OCI-LY3 (cell line): Measurements from ENCODE around the gene CGN.

Experiments
- H2AFZ ChIP-seq: fragments of 200-600, 300-600 bp; shearing (Covaris generic); 2 replicates; pipeline ENCODE4 v1.6.0; 2014; ENCODE audit warnings: antibody characterized with exemption, low read depth, low read length
- H3K27ac ChIP-seq: fragments of 200-600, 300-600 bp; sonication (generic); 2 replicates; pipeline ENCODE4 v1.5.1; 2014; ENCODE audit warnings: mild to moderate bottlenecking, low read length, moderate library complexity, mixed read lengths
- H3K27me3 ChIP-seq: fragments of 200-600, 300-600 bp; sonication (generic); 2 replicates; pipeline ENCODE4 v1.6.1; 2014; ENCODE audit warnings: low read depth, low read length, mixed read lengths
- H3K36me3 ChIP-seq: fragments of 200-600, 300-600 bp; sonication (generic); replicated peaks from 2 replicates; pipeline ENCODE3; 2014; ENCODE audit warnings: low read depth, low read length, mixed read lengths
- H3K4me1 ChIP-seq: fragments of 300-600, 200-600 bp; sonication (generic); 2 replicates; pipeline ENCODE4 v1.6.1; 2014; ENCODE audit warnings: low read length, mixed read lengths
- H3K4me2 ChIP-seq: fragments of 200-600, 300-600 bp; sonication (generic); 2 replicates; pipeline ENCODE4 v1.6.1; 2014; ENCODE audit warnings: low read length, mixed read lengths
- H3K4me3 ChIP-seq: fragments of 300-600, 200-600 bp; sonication (generic); 2 replicates; pipeline ENCODE4 v1.5.1; 2014; ENCODE audit warnings: antibody characterized with exemption, mild to moderate bottlenecking, low read length, moderate library complexity
- H3K79me2 ChIP-seq: fragments of 300-600, 200-600 bp; shearing (Covaris generic); 2 replicates; pipeline ENCODE4 v1.6.1; 2014; ENCODE audit warnings: mild to moderate bottlenecking, low read length, mixed read lengths
- H3K9ac ChIP-seq: fragments of 300-600, 200-600 bp; shearing (Covaris generic); 2 replicates; pipeline ENCODE4 v1.6.0; 2014; ENCODE audit warnings: mild to moderate bottlenecking, low read length, moderate library complexity
- H3K9me3 ChIP-seq: fragments of 200-600, 300-600 bp; shearing (Covaris generic); 2 replicates; pipeline ENCODE4 v1.6.1; 2014; ENCODE audit warnings: low read length, mixed read lengths; ENCODE audit not compliant: insufficient read depth
- H4K20me1 ChIP-seq: fragments of 200-600, 300-600 bp; sonication (generic); 2 replicates; pipeline ENCODE4 v1.6.1; 2016; ENCODE audit warnings: low read length, mixed read lengths; ENCODE audit not compliant: insufficient read depth
- EZH2phosphoT487 ChIP-seq: fragments of 200-600 bp; shearing (Covaris generic); IDR thresholded peaks from 2 replicates; pipeline ENCODE4 v1.6.1; 2018; ENCODE audit warnings: antibody characterized with exemption, mixed run types, low read depth
- TF ChIP-seq, protein P1 (sequence below): fragments of 200-600, 300-600 bp; sonication (generic); IDR thresholded peaks from 2 replicates; pipeline ENCODE4 v1.5.1; 2014; ENCODE audit warnings: antibody characterized with exemption, low read length, low read depth

The CGN gene

DNA sequence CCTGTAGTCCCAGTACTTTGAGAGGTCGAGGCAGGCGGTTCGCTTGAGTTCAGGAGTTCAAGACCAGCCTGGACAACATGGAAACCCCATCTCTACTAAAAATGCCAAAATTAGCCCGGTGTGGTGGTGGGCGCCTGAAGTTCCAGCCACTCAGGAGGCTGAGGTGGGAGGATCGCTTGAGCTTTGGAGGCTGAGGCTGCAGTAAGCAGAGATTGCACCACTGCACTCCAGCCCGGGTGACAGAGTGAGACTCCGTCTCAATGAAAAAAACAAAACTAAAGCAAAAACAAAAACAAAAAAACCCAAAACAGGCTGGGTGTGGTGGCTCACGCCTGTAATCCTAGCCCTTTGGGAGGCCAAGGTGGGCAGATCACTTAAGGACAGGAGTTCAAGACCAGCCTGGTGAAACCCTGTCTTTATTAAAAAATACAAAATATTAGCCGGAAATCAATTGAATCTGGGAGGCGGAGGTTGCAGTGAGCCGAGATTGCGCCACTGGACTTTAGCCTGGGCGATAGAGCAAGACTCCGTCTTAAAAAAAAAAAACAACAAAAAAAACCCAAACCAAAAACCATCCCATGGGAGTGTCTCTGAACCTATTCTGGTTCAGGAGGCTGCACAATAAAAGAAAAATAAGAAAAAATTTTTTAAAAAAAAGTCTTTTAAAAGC is 1.7 kb upstream of the CGN start:
- Histone ChIP-seq H3K79me2 (no peaks in the 10 kb centered on the region), H3K9ac (no peak overlapping the region), H3K4me1 (peaks cover 24% of the 10 kb centered on the region), H3K4me3 (no peak overlapping the region), H3K9me3 (no peaks in the 10 kb centered on the region), H3K27ac (no peak overlapping the region), H2AFZ (no peak overlapping the region), H4K20me1 (no peaks in the 10 kb centered on the region), H3K27me3 (peaks cover 18% of the 10 kb centered on the region), H3K4me2 (no peak overlapping the region), H3K36me3 (no peaks in the 10 kb centered on the region)
- TF ChIP-seq, protein P1, sequence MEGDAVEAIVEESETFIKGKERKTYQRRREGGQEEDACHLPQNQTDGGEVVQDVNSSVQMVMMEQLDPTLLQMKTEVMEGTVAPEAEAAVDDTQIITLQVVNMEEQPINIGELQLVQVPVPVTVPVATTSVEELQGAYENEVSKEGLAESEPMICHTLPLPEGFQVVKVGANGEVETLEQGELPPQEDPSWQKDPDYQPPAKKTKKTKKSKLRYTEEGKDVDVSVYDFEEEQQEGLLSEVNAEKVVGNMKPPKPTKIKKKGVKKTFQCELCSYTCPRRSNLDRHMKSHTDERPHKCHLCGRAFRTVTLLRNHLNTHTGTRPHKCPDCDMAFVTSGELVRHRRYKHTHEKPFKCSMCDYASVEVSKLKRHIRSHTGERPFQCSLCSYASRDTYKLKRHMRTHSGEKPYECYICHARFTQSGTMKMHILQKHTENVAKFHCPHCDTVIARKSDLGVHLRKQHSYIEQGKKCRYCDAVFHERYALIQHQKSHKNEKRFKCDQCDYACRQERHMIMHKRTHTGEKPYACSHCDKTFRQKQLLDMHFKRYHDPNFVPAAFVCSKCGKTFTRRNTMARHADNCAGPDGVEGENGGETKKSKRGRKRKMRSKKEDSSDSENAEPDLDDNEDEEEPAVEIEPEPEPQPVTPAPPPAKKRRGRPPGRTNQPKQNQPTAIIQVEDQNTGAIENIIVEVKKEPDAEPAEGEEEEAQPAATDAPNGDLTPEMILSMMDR, result no peak
- TF ChIP-seq EZH2phosphoT487, result no peak

DNA sequence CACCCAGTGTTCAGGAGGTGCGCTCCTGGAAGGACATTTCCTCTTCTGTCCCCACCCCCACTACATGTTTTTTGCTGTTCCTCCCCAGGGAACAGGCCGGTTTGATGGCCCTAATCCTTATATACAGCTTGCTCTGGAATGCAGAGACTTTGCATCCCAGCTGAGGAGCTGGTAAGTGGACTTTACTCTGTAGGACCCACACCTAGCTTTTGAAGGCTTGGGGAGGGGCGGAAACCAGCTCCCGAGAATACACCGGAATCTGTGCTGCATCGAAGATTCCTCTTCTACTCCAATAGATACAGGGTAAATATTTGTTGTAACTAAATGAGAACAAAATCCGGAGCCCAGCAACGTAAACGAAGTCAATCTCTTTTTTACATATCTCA is 1.2 kb upstream of the CGN start:
- Histone ChIP-seq H3K79me2 (no peaks in the 10 kb centered on the region), H3K9ac (no peak overlapping the region), H3K36me3 (no peaks in the 10 kb centered on the region), H3K27me3 (peaks cover 18% of the 10 kb centered on the region), H3K27ac (no peak overlapping the region), H4K20me1 (no peaks in the 10 kb centered on the region), H3K4me3 (peak overlapping the region; percentile 81; the same call in 1 of the 2 replicates), H2AFZ (peak overlapping the region; percentile 90; the same call in 1 of the 2 replicates), H3K9me3 (no peaks in the 10 kb centered on the region), H3K4me1 (peaks cover 24% of the 10 kb centered on the region), H3K4me2 (peak overlapping the region; percentile 98)
- no peak for TF ChIP-seq EZH2phosphoT487
- TF ChIP-seq, protein P1, result no peak

DNA sequence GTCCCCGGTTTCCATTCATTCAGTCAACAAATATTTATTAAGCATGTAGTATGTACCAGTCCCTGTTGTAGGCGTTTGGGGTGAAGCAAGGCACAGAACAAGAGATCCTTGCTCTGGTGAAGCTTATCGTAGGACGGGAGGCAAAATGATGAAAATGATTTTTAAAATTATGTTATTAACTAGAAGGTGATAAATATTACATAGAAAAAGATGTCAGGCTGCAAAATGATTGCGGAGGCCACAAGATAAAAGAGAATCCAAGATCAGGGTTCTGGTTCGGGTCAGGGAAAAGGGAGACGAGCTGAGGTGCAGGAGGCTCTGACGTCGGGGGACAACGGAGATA is 602 bp upstream of the CGN start:
- Histone ChIP-seq H3K4me1 (peaks cover 24% of the 10 kb centered on the region), H3K36me3 (no peaks in the 10 kb centered on the region), H3K79me2 (no peaks in the 10 kb centered on the region), H3K4me2 (peak overlapping the region; percentile 98), H3K9ac (peak overlapping the region; percentile 59), H3K27me3 (peaks cover 18% of the 10 kb centered on the region), H3K9me3 (no peaks in the 10 kb centered on the region), H2AFZ (peak overlapping the region; percentile 90), H3K4me3 (peak overlapping the region; percentile 81), H4K20me1 (no peaks in the 10 kb centered on the region), H3K27ac (no peak overlapping the region)
- TF ChIP-seq, protein P1, result no peak
- TF ChIP-seq EZH2phosphoT487, result no peak

DNA sequence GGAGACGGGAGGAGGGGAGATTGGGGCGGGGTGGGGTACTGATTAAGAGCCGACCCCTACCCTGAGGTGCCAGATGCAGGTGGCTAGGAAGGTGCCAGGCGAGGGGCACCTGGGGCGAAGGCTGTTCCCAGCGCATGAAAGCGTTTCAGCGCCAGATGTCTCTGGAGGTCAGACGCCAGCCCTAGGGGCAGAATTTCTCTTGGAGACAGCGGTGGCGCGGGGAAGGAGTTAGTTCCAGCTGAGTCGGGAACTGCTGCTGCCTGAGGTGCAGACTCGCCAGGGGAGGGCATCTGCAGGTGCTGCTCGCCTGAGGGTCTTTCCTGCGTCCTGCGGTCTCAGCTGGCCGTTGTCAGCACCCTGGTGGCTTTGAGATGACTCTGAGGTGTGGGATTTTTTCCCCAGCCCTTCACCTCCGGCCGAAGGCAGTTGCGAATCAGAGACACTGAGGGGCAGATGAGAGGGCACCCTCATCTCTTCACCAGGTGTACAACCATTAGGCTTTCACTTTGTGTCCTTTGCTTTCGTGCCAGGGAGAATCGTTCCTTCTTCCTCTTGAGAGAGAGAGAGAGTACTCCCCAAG is 539 bp downstream of the CGN start:
- TF ChIP-seq, protein P1, result 0 out of 2 replicates have a peak, but pooled peaks have one; percentile 7
- TF ChIP-seq EZH2phosphoT487, result no peak
- H3K4me3 ChIP-seq, result peak overlapping the region; percentile 81
- peaks cover 15% of the 10 kb centered on the region for H3K27me3 ChIP-seq
- peak overlapping the region; percentile 98 for H3K4me2 ChIP-seq
- no peaks in the 10 kb centered on the region for H3K36me3 ChIP-seq
- H3K9ac ChIP-seq, result peak overlapping the region; percentile 72
- H3K9me3 ChIP-seq, result no peaks in the 10 kb centered on the region
- no peaks in the 10 kb centered on the region for H3K79me2 ChIP-seq
- no peak overlapping the region for H3K27ac ChIP-seq
- H2AFZ ChIP-seq, result peak overlapping the region; percentile 29; the same call in 1 of the 2 replicates
- H3K4me1 ChIP-seq, result peaks cover 24% of the 10 kb centered on the region
- H4K20me1 ChIP-seq, result no peaks in the 10 kb centered on the region
